ENCODE measurements around the gene EXOSC5. TPM values are rescaled to one million over a fixed set of nuclear protein-coding genes. Genes with fewer than 3 reads are reported as not detected.

EXOSC5 gene
- total and polyA plus RNA-seq, 9 of the 15 experiments (the other 6 are each of a cell fraction or from before 2014, with no cell fraction given): 10.9 to 75.5 (median 37.8) TPM

GRCh38 chr19:41367848-41368301, 29.3 kb downstream of the EXOSC5 start (continued):
- TF ChIP-seq, protein P1, sequence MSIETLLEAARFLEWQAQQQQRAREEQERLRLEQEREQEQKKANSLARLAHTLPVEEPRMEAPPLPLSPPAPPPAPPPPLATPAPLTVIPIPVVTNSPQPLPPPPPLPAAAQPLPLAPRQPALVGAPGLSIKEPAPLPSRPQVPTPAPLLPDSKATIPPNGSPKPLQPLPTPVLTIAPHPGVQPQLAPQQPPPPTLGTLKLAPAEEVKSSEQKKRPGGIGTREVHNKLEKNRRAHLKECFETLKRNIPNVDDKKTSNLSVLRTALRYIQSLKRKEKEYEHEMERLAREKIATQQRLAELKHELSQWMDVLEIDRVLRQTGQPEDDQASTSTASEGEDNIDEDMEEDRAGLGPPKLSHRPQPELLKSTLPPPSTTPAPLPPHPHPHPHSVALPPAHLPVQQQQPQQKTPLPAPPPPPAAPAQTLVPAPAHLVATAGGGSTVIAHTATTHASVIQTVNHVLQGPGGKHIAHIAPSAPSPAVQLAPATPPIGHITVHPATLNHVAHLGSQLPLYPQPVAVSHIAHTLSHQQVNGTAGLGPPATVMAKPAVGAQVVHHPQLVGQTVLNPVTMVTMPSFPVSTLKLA (conservative IDR thresholded peaks at IDR 0.05): peak in 1 of 2 experiments; percentile 69; a peak in 3 of 4 replicates
- no peak for TF ChIP-seq ZNF184 (CRISPR knock-in tag; IDR thresholded peaks at IDR 0.05)
- TF ChIP-seq RNF2 (IDR thresholded peaks at IDR 0.05): peak; percentile 70
- no peak for TF ChIP-seq ZC3H4 (CRISPR knock-in tag; IDR thresholded peaks at IDR 0.05; ENCODE audit: borderline replicate concordance)
- TF ChIP-seq ADNP (tag; IDR thresholded peaks at IDR 0.05): peak; percentile 46; the same call in 1 of the 2 replicates
- TF ChIP-seq ATF7 (IDR thresholded peaks at IDR 0.05): peak; percentile 77
- TF ChIP-seq FOXK2 (conservative IDR thresholded peaks at IDR 0.05 in 1 of 2, IDR thresholded peaks at IDR 0.05 in 1 of 2; ENCODE audit: low read depth in 2 of 2): peak in 1 of 2 experiments; percentile 49; a peak in 2 of 4 replicates
- TF ChIP-seq SAFB (IDR thresholded peaks at IDR 0.05; ENCODE audit: borderline replicate concordance, low read depth, low read length): no peak
- TF ChIP-seq E2F8 (IDR thresholded peaks at IDR 0.05; ENCODE audit: low read depth, partially characterized antibody): peak; percentile 17
- peak; percentile 87 for TF ChIP-seq JUND (IDR thresholded peaks at IDR 0.05; ENCODE audit: borderline replicate concordance, low read depth, low read length)
- TF ChIP-seq JUND (tag; IDR thresholded peaks at IDR 0.05; ENCODE audit: borderline replicate concordance, low read depth, low read length): peak; percentile 83; the same call in 1 of the 3 replicates
- no peak for TF ChIP-seq PCBP1 (IDR thresholded peaks at IDR 0.05; ENCODE audit: low read depth, low read length, poor library complexity, severe bottlenecking)
- TF ChIP-seq, protein P2, sequence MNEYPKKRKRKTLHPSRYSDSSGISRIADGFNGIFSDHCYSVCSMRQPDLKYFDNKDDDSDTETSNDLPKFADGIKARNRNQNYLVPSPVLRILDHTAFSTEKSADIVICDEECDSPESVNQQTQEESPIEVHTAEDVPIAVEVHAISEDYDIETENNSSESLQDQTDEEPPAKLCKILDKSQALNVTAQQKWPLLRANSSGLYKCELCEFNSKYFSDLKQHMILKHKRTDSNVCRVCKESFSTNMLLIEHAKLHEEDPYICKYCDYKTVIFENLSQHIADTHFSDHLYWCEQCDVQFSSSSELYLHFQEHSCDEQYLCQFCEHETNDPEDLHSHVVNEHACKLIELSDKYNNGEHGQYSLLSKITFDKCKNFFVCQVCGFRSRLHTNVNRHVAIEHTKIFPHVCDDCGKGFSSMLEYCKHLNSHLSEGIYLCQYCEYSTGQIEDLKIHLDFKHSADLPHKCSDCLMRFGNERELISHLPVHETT (CRISPR knock-in tag; conservative IDR thresholded peaks at IDR 0.05 in 1 of 2, IDR thresholded peaks at IDR 0.05 in 1 of 2): peak in 1 of 2 experiments; percentile 78; a peak in 2 of 4 replicates
- no peak for TF ChIP-seq ZNF12 (CRISPR knock-in tag; IDR thresholded peaks at IDR 0.05)
- peak; percentile 89 for TF ChIP-seq ARID1B (IDR thresholded peaks at IDR 0.05)
- TF ChIP-seq SMAD2 (IDR thresholded peaks at IDR 0.05; ENCODE audit: low read depth, low read length): no peak
- peak; percentile 26 for TF ChIP-seq KDM5B (IDR thresholded peaks at IDR 0.05; ENCODE audit: insufficient replicate concordance, low read depth, low read length)
- TF ChIP-seq ZNF24 (IDR thresholded peaks at IDR 0.05): no peak
- peak; percentile 44; the same call in 1 of the 2 replicates for TF ChIP-seq MBD2 (IDR thresholded peaks at IDR 0.05; ENCODE audit: borderline replicate concordance, low read depth)
- peak; percentile 71 for TF ChIP-seq ZNF766 (CRISPR knock-in tag; conservative IDR thresholded peaks at IDR 0.05)
- 0 out of 2 replicates have a peak, but pooled peaks have one; percentile 18 for TF ChIP-seq MEF2D (tag; conservative IDR thresholded peaks at IDR 0.05; ENCODE audit: low read depth)
